Pons (tissue), 1 donor: Measurements from ENCODE around the gene BCAS4.

Experiments used
- DNase-seq: peaks from one replicate; pipeline ENCODE4 v3.0.0-alpha.2; 2016; ENCODE audit warnings: low spot score

BCAS4 gene

DNA sequence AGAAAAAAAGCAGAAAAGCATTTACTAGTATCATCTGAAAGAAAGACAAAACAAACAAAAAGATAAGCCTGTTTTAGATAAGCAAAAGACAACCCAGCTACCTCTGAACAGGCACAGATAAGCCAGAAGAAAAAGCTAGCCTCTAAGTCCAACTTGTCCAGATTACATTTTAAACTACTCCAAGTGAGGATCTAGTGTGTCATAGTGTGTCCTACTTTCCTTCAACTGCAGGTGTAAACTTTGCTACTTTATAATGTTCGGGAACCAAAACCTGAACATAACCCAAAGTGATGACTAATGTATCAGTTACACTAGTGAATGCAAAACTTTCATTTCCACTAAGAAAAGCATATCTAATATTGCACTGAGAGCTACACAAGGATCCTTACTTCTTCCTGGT, 116.9 kb downstream of the BCAS4 start:
- DNase-seq = no peak

DNA sequence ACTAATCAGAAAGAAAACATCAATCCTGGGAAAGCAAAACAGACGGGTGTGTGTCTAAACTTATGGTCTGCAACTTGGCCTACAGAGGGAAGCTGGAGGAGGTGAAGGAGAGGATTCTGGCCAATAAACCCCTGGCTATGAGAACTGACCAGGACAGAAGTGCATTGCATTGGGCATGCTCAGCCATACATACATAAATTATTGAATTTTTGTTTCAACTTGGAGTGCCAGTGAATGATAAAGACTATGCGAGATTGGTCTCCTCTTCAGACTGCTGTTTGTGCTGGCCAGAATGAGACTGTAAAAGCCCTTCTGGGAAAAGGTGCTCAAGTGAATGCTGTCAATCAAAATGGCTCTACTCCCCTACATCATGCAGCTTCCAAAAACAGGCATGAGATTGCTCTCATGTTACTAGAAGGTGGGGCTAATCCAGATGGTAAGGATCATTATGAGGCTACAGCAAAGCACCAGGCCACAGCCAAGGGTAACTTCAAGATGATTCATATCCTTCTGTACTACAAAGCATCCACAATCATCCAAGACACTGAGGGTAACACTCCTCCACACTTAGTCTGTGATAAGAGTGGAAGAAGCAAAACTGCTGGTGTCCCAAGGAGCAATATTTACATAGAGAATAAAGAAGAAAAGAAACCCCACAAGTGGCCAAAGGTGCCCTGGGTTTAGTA, 119.0 kb downstream of the BCAS4 start:
- DNase-seq = no peak

DNA sequence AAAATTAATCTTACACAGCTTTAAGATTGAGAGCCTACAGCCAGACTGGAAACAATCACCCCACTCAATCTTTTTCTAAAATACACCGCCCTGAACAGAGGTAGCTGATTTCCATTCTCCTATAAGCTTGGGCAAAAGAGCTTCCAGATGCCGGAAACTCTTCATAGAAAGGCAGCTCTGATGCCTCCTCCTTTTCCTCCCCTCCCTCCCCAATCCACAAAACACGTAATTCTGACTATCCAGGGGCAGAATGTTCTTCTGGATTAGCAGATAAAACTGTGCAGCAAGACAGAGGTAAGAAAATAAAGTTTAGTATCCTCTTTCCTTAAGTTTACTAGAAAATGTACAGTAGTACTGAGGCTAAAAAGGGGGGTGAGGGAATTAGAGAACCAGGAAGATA, 120.6 kb downstream of the BCAS4 start:
- no peak for DNase-seq

DNA sequence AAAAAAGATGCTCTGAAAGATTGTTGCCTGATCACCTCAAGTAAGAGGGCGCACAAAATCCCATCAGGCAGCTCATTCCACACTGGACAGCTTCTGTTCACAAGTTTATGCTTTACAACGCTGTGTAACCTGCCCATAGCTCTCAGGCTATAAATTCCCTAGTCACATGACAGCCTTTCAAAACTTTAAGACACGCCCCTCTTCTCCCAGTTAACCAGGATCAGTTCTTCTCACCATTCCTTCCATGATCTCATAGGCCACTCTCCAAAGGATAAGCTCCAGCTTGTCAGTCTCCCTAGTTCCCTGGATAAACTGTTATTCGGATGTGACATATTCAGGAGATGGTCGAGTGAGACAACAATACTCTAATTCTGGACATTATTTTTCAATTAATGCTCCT, 121.4 kb downstream of the BCAS4 start:
- no peak for DNase-seq

DNA sequence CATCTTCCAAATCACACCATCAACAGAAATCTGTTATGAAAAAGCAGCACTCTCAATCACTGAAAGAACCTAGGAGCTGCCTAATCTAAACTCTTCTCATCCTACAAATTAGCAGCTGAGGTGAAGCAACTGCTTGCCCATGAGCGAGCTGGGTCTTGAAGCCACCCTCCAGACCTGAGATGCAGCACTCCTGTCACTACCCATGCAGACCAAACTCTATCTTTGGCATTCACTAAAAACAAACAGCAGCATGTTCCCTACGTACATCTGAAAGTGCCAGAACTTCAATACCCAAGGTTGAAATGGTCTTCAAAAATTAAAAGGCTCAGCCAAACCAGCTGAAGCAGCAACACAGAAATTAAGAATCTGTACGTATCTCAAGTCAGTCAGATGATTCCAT, 122.1 kb downstream of the BCAS4 start:
- no peak for DNase-seq

DNA sequence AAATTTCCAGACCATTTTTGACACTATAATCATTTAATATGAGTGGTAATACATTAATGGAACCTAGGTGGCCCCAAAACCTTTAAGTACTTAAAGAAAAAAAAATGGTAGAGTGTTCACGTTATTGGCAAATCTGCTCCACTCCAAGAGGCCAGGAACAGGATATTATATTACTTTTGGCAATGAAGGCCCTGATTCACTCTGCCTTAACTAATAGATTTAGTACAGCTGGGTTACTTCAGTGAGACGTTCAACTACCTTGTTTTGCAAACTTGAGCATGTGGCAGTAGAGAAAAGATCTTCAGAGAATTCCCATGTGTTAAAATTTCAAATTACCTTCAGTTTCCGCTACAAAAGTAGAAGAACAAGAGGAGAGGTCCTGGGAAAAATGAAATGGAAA, 123.5 kb downstream of the BCAS4 start:
- DNase-seq = no peak

DNA sequence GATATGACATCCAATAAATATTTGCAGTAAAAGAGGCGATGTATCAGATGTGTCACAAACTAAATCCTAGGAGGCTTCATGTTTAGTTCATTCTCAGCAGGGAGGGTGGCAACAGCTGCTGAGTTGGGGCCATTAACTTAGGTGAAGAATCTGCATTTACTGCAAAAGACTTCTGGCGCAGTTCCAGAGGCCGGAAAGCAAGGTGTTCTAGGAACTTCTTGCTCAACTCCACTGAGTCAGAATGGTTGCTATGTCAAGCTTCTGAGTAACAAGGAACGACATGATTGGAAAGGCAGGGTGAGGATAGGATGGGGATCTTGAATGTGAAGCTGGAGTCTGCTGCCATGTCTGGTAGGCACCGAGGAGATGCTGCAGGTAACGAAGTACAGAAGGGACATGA, 124.7 kb downstream of the BCAS4 start:
- no peak for DNase-seq

DNA sequence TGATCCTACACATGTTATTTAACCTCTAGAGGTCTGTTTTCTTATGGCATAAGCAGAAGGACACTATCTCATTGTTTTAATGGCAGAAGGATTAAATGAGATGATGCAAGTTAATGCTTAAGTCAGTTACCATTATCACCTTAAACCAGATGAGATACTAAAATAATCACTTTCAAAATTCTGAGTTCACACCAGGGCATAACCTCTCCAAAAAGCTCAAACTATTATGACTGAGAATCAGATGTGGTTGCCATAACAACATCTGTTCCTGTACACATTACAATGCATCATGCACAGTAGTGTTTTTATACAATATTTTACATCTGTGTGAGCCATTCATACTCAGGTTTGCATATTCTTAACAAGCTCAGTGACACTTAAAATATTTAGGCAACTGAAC, 126.1 kb downstream of the BCAS4 start:
- DNase-seq = no peak

DNA sequence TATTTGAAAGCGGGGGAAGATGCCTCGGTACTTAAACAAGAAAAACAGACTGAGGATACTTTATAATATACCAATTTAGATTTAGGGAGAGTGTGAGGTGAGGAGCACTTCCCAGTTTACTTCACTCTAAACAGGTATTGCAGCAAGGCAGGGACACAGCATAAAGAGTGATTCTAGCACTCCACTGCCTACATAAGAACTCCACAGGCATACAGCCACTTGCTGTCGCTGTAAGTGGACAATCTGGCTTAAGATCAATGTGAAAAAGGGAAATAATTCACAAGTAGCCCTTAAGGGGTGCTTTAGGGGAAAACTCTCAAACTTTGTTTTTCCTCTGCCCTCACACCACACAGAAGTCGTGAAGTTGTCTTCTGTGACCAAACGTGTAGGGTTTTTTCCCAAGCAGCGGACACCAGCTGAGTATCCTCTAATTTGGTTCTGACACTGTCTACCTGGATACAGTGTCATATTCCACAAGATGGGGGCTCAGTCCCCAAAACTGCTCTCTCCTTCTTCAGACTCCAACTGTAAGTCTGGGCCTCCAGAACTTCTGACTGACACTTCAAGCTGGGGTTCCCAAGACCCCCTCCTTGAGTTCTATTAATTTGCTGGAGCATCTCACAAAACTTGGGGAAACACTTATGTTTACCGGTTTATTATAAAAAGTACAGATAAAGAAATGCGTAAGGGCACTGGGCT, 127.1 kb downstream of the BCAS4 start:
- DNase-seq = no peak

DNA sequence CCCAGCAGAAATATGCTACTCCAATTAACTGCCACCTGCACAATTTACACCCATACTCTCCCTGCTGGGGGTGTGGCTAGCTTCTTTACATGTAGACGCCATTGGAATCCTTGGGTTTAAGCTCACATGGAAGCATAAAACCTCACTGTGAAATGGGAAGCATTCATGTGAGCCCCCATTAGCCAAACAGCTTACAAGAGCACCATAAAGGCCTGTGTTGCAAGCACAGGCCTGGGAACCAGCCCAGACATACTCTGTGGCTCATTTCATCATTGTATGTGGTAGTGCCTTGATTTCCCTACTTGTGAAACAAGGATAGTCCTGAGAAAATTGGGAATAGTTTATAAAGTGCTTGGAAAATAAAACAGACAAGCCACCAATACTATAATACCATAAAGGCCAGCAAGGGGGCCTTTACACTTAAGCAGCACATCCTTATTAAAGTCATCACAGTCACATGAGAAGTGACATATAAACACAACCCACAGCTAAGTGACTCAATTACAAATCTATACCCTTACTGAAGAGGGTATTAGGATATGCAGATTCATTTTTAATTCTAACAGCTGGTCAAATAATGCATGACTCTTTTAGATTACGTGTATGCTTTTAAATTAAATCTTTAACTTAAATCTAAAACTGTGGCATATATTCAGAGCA, 129.5 kb downstream of the BCAS4 start:
- DNase-seq = no peak

DNA sequence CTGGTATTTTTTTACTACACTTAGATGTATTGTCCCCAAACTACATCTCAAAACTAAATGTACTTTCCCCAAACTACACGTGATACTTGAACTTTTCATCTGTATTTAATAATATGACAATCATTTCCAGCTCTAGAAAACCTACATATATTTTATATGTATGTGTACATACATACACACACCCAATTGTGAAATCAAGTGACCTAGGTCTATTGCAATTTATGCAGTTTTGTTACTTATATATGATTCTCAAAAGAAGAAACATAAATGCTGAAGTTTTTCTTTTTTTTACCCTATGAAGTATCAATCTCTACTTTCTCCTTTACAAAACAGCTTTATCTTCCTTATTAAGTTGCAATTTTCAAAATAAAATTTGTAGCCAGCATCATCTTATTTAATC, 131.7 kb downstream of the BCAS4 start:
- DNase-seq = no peak
